ENCODE results near the gene CLSTN2. TPM values are rescaled to one million over a fixed set of nuclear protein-coding genes. Genes with fewer than 3 reads are reported as not detected.

CLSTN2 gene
- total and polyA plus RNA-seq, 2 of the 13 experiments (the other 11 are each of a cell fraction or from before 2014, with no cell fraction given) = not detected

- no peak for DNase-seq (ENCODE audit: low spot score)
- no peaks in the 10 kb centered on the region for H3K4me1 ChIP-seq (ENCODE audit: insufficient read depth, low read length)
- H3K4me2 ChIP-seq (ENCODE audit: low read depth, low read length) = no peak overlapping the region
- ChIA-PET POLR2A (no interaction called here), CTCF (ENCODE audit: low intra/inter-chr PET ratio, low total read pairs) (no interaction called here)
- intact Hi-C loops (cut with micrococcal nuclease; ENCODE audit: unreplicated experiment) = no loop called here
- no peak for FAIRE-seq
- H2AFZ ChIP-seq (ENCODE audit: low read length) = no peak overlapping the region
- H3K4me3 ChIP-seq (replicated peaks in 1 of 3; ENCODE audit: insufficient read depth in 1 of 3, low read depth in 2 of 3, low read length in 3 of 3) = no peak overlapping the region
- H3K9me3 ChIP-seq (ENCODE audit: low read length) = no peaks in the 10 kb centered on the region
- H3K36me3 ChIP-seq (replicated peaks in 1 of 2; ENCODE audit: control insufficient read depth in 1 of 2, insufficient read depth in 2 of 2, low read length in 2 of 2) = no peaks in the 10 kb centered on the region
- TF ChIP-seq MBNL3 (CRISPR knock-in tag; conservative IDR thresholded peaks at IDR 0.05) (no peak), ZBTB40 (IDR thresholded peaks at IDR 0.05) (no peak), ZBTB40 (CRISPR knock-in tag; IDR thresholded peaks at IDR 0.05) (no peak), SETDB1 (CRISPR knock-in tag; IDR thresholded peaks at IDR 0.05; ENCODE audit: borderline replicate concordance) (no peak), ZBTB26 (CRISPR knock-in tag; IDR thresholded peaks at IDR 0.05; ENCODE audit: borderline replicate concordance) (no peak), POLR2A (IDR thresholded peaks at IDR 0.05; ENCODE audit: insufficient read depth in 1 of 2, low read depth in 2 of 2, low read length in 2 of 2) (no peak), ZSCAN25 (CRISPR knock-in tag; IDR thresholded peaks at IDR 0.05) (no peak), ZKSCAN5 (CRISPR knock-in tag; IDR thresholded peaks at IDR 0.05) (no peak), ZNF713 (CRISPR knock-in tag; IDR thresholded peaks at IDR 0.05) (no peak), ASH2L (IDR thresholded peaks at IDR 0.05; ENCODE audit: insufficient read length, low read depth, low read length) (no peak), GLI4 (CRISPR knock-in tag; IDR thresholded peaks at IDR 0.05; ENCODE audit: borderline replicate concordance) (no peak), ZNF562 (CRISPR knock-in tag; IDR thresholded peaks at IDR 0.05; ENCODE audit: borderline replicate concordance) (no peak), TBX2 (CRISPR knock-in tag; IDR thresholded peaks at IDR 0.05; ENCODE audit: borderline replicate concordance) (no peak)
- H3K27ac ChIP-seq (ENCODE audit: extremely low read length, insufficient read depth, low read length) = no peak overlapping the region
- WGBS (ENCODE audit: low lambda C conversion rate) = 10% methylated on average over 5 of the region's 5 CpGs
- BruUV-seq (replicated peaks) = no TSS peak
- no peak overlapping the region for H3K9ac ChIP-seq (ENCODE audit: insufficient read depth, low read depth, low read length)
- H3K79me2 ChIP-seq (ENCODE audit: insufficient read depth, low read length) = no peaks in the 10 kb centered on the region
- ATAC-seq = no peak
- in situ Hi-C loops (cut with HindIII; ENCODE audit: extremely low pct_ligation_motif_present, low pct_unique_long_range_greater_than_20kb) = no loop called here
- H4K20me1 ChIP-seq (ENCODE audit: insufficient read depth, low read length) = no peaks in the 10 kb centered on the region
- no peaks in the 10 kb centered on the region for H3K27me3 ChIP-seq (ENCODE audit: control insufficient read depth in 1 of 2, insufficient read depth in 2 of 2, low read length in 2 of 2)
These were observed 227.6 kb downstream of the CLSTN2 start for GRCh38 chr3:140162551-140162950.
